HEK293T (cell line): Measurements from ENCODE around the gene MRPS27.
"Not testable (repeated sequence)": the region's sequence is repeated elsewhere in the genome, so short reads cannot be mapped to it uniquely, and the experiment has no call there.

ENCODE experiments used
- CTCF ChIA-PET: fragments of 350-600 bp; formaldehyde crosslinking; extraction: SDS; loops from one replicate; lab custom pipeline; 2021; ENCODE audit warnings: antibody characterized with exemption, inconsistent platforms; lab: Yijun Ruan, JAX
- POLR2A ChIA-PET: fragments of 350-600 bp; formaldehyde crosslinking; extraction: SDS; loops from one replicate; lab custom pipeline; 2020; ENCODE audit warnings: antibody characterized with exemption, inconsistent platforms; lab: Yijun Ruan, JAX
- DNase-seq: peaks from one replicate; pipeline ENCODE4 v3.0.0; 2012; ENCODE audit warnings: mixed read lengths; ENCODE audit errors: extremely low spot score
- ARNT ChIP-seq: fragments of 450-650 bp; IDR thresholded peaks from 2 replicates; pipeline ENCODE4 v1.6.1; 2017; ENCODE audit warnings: mild to moderate bottlenecking
- BHLHE40 ChIP-seq: fragments of 450-650 bp; IDR thresholded peaks from 2 replicates; pipeline ENCODE4 v1.6.1; 2016; ENCODE audit warnings: mild to moderate bottlenecking, moderate library complexity, borderline replicate concordance
- CTBP1 ChIP-seq: fragments of 450-650 bp; IDR thresholded peaks from 2 replicates; pipeline ENCODE4 v1.6.1; 2016; ENCODE audit warnings: borderline replicate concordance
- ELF4 ChIP-seq: fragments of 450-650 bp; IDR thresholded peaks from 2 replicates; pipeline ENCODE4 v1.6.1; 2017; ENCODE audit warnings: antibody characterized with exemption
- FOXA1 ChIP-seq: fragments of 450-650 bp; IDR thresholded peaks from 2 replicates; pipeline ENCODE4 v1.6.1; 2016; ENCODE audit warnings: mild to moderate bottlenecking
- FOXK2 ChIP-seq: fragments of 450-650 bp; IDR thresholded peaks from 2 replicates; pipeline ENCODE4 v1.6.1; 2016; ENCODE audit warnings: mild to moderate bottlenecking
- FOXM1 ChIP-seq: fragments of 450-650 bp; IDR thresholded peaks from 2 replicates; pipeline ENCODE4 v1.6.1; 2017; ENCODE audit warnings: mild to moderate bottlenecking, borderline replicate concordance
- HDGF ChIP-seq: fragments of 450-650 bp; IDR thresholded peaks from 2 replicates; pipeline ENCODE4 v1.6.1; 2017; ENCODE audit warnings: antibody characterized with exemption, borderline replicate concordance
- L3MBTL2 ChIP-seq: fragments of 450-650 bp; conservative IDR thresholded peaks from 2 replicates; pipeline ENCODE4 v1.6.1; 2016; ENCODE audit warnings: mild to moderate bottlenecking
- LEF1 ChIP-seq: fragments of 450-650 bp; IDR thresholded peaks from 2 replicates; pipeline ENCODE4 v1.6.1; 2017; ENCODE audit warnings: mild to moderate bottlenecking, borderline replicate concordance
- NFRKB ChIP-seq: fragments of 450-650 bp; IDR thresholded peaks from 2 replicates; pipeline ENCODE4 v1.6.1; 2016; ENCODE audit warnings: mild to moderate bottlenecking, moderate library complexity
- SP1 ChIP-seq: fragments of 450-650 bp; IDR thresholded peaks from 2 replicates; pipeline ENCODE4 v1.6.1; 2017
- SUZ12 ChIP-seq: fragments of 450-650 bp; IDR thresholded peaks from 2 replicates; pipeline ENCODE4 v1.6.1; 2016; ENCODE audit warnings: mild to moderate bottlenecking
- TARDBP ChIP-seq: fragments of 450-650 bp; IDR thresholded peaks from 2 replicates; pipeline ENCODE4 v1.6.1; 2016
- ZNF384 ChIP-seq: fragments of 450-650 bp; IDR thresholded peaks from 2 replicates; pipeline ENCODE4 v1.6.1; 2016
- TF ChIP-seq, protein P1 (sequence below): fragments of 450-650 bp; IDR thresholded peaks from 2 replicates; pipeline ENCODE4 v1.6.1; 2016

Gene MRPS27

DNA sequence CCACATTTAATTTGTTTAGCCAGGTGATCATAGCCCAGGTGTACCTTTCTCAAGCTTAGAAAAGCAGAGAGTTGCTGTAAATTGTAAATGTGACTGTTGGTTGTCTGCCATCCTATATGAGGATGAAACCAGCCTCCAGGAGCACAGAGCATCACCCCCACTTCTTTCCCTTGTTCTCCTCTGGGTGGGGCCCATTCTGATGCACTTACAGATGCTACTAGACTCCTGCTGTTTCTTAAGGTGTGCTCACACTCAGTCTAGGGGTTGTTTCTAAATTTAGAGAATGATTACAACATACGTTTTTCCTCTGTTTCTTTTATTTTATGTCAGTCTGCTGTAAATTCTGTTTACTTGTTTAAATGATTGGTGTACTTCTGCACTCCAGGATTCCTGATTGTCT lies 10.7 kb upstream of the MRPS27 start:
- DNase-seq = no peak
- TF ChIP-seq HDGF (no peak), BHLHE40 (no peak), TARDBP (no peak), ARNT (no peak), LEF1 (no peak), FOXM1 (no peak), CTBP1 (no peak), L3MBTL2 (no peak), SUZ12 (no peak), FOXK2 (no peak), FOXA1 (no peak), ZNF384 (no peak)
- TF ChIP-seq, protein P1, sequence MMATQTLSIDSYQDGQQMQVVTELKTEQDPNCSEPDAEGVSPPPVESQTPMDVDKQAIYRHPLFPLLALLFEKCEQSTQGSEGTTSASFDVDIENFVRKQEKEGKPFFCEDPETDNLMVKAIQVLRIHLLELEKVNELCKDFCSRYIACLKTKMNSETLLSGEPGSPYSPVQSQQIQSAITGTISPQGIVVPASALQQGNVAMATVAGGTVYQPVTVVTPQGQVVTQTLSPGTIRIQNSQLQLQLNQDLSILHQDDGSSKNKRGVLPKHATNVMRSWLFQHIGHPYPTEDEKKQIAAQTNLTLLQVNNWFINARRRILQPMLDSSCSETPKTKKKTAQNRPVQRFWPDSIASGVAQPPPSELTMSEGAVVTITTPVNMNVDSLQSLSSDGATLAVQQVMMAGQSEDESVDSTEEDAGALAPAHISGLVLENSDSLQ = no peak
- POLR2A ChIA-PET = interaction anchor here (1.1 kb wide), 1 partner anchor 9 kb away, joined by 3 read pairs; no protein-coding TSS in a partner anchor
- CTCF ChIA-PET = no interaction called here

DNA sequence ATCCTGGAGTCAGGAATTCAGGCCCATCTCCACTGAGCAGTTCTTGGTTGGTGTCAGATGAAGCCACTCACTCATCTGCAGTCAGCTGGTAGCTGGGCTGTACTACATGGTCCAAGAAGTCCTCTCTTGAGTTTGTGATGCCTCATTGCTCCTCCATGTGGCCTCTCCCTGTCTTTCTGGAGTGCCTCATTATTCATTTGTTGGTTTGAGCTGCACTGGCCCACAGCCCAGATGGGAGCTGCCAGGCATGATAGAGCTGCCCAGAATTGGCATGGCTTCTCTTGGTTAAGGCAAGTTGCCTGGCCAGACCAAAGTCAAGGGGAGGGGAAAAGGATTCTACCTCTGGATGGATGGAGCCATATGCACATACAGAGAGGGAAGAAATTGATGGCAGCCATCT lies 8.1 kb upstream of the MRPS27 start:
- POLR2A ChIA-PET = no interaction called here
- CTCF ChIA-PET = no interaction called here
- no peak for DNase-seq
- TF ChIP-seq LEF1 (no peak), ELF4 (no peak), SUZ12 (no peak), NFRKB (no peak), BHLHE40 (no peak), CTBP1 (no peak), ARNT (no peak), FOXA1 (no peak), TARDBP (no peak), L3MBTL2 (no peak), ZNF384 (no peak), FOXK2 (no peak)
- TF ChIP-seq, protein P1 = no peak

DNA sequence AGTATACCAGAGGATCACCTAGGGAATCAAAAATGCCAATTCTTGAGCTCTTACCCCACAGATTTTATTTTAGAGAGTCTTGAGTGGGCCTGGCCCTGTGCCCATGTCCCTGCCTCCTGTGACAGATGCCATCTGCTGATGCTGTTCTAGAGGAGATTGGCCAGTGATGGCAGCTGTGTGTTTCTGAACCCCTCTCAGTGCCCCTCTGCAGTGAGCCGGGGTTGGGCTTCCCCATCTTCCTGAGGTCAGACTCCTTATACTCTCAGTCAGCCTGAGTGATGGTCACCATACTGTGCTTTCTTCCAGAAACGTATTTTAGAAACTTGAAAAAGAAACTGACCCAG lies 6.2 kb upstream of the MRPS27 start:
- CTCF ChIA-PET = no interaction called here
- no peak for DNase-seq

DNA sequence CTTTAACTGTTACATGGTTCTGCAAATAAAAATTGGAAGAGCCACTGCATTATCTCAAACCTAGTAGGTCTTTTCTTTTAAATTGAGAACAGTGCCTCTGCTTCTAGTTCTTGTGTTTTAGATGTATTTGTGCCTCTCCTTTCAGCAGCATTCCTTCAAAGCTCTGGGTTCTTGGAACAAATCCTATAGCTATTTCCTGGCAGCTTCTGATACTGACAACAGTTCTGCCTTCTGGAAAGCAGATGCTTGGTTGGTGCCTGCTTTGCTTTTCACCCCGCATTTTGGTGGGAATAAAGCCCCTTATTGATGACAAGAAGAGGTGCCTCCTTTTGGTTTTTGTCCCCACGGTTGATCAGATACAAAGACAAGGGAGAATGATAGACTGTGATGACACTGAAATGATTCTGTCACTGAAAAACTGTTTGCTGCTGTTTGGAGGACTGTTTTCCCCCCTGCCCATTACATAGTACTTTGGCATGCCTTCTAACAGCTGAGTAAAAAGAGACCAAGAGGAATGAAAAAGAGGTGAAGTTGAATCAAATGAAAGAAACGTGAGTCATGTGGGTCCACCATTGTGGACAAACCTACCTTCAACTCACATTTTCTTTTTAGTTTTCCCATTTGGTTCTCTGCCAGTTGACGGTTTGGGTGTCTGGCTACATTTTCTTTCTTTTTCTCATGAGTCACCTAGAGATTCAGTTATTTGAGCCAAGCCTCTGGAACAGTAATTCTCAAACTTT lies 5.7 kb upstream of the MRPS27 start:
- CTCF ChIA-PET = no interaction called here
- POLR2A ChIA-PET = no interaction called here
- TF ChIP-seq FOXK2 (no peak), FOXA1 (no peak), SP1 (no peak), FOXM1 (no peak), SUZ12 (no peak), HDGF (no peak), ARNT (no peak), LEF1 (no peak), ELF4 (no peak)
- no peak for DNase-seq

More for the DNA sequence above, 6.2 kb upstream of the MRPS27 start:
- TF ChIP-seq FOXA1 (no peak), ZNF384 (no peak), FOXK2 (no peak), ARNT (no peak), ELF4 (no peak)
- POLR2A ChIA-PET = no interaction called here

DNA sequence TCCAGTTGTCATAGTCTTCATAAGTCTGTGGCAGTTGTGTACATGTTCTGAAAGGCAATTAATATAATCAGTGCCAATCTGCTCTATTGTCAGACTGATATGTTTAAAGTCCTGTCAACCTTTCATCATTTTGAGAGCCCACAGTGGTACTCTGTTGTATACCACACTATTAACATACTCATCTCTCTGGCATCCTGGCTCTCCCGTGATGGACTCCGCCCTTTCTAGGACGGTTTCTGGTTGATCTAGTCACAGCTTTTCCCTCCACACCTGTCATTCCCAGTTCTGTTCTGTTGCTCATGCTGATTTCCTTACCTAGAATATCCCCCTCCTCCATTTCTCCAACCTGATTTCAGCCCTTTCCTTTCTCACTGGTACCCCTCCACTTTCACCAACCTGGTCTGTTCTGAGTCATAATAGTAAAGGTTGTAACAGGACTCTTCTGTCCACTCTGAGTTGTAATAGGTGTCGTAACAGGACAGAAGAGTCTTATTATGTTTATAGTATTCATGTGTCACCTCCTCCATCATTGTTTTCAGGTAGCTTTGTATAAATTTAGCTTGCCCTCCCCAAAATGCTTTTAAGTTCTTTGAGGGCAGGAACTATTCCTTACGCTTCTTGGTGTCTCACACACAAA lies 4.3 kb upstream of the MRPS27 start:
- no peak for DNase-seq
- ChIA-PET CTCF (no interaction called here), POLR2A (no interaction called here)
- TF ChIP-seq BHLHE40 (no peak), CTBP1 (no peak), TARDBP (no peak), ARNT (no peak), L3MBTL2 (no peak), HDGF (no peak), NFRKB (no peak), ZNF384 (no peak), FOXM1 (no peak), FOXA1 (no peak)
- TF ChIP-seq, protein P1 = no peak

DNA sequence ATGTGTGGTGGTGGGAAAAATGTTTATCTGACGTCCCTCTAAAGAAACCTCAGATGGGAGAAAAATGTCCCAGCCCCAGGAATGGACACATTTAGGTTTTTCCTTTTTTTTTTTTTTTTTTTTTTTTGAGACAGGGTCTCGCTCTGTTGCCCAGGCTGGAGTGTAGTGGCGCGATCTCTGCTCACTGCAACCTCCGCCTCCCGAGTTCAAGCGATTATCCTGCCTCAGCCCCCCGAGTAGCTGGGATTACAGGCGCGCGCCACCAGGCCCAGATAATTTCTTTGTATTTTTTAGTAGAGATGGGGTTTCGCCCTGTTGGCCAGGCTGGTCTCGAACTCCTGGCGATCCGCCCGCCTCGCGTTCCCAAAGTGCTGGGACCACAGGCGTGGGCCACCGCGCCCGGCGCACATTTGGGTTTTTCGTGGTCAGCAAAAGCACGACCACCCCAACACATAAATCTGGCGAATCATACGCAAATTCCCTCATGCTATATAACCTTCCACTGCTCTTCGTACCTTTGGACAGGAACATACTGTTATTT lies 535 bp downstream of the MRPS27 start:
- POLR2A ChIA-PET = interaction anchor here (0.8 to 1.2 kb wide), 12 partner anchors 9 to 988 kb away, joined by 3 to 15 read pairs (median 4); no protein-coding TSS in a partner anchor
- CTCF ChIA-PET, DNase-seq: not testable (repeated sequence)
- peak; percentile 85 for TF ChIP-seq ZNF384
